SU-DHL-6 (cell line): ENCODE results near the gene ADGRD1.

Experiments
- EZH2phosphoT487 ChIP-seq: fragments of 200-600 bp; sonication (generic), shearing (Covaris generic); conservative IDR thresholded peaks from 2 replicates; pipeline ENCODE4 v1.6.1; 2018; ENCODE audit warnings: mild to moderate bottlenecking, antibody characterized with exemption, low read length, moderate library complexity, mixed read lengths
- TF ChIP-seq, protein P1 (sequence below): fragments of 200-600 bp; sonication (generic); IDR thresholded peaks from one replicate; pipeline ENCODE4 v1.5.1; 2017; ENCODE audit warnings: antibody characterized with exemption, mild to moderate bottlenecking, low read length, moderate library complexity; ENCODE audit not compliant: insufficient read depth, poor library complexity, severe bottlenecking

- TF ChIP-seq, protein P1, sequence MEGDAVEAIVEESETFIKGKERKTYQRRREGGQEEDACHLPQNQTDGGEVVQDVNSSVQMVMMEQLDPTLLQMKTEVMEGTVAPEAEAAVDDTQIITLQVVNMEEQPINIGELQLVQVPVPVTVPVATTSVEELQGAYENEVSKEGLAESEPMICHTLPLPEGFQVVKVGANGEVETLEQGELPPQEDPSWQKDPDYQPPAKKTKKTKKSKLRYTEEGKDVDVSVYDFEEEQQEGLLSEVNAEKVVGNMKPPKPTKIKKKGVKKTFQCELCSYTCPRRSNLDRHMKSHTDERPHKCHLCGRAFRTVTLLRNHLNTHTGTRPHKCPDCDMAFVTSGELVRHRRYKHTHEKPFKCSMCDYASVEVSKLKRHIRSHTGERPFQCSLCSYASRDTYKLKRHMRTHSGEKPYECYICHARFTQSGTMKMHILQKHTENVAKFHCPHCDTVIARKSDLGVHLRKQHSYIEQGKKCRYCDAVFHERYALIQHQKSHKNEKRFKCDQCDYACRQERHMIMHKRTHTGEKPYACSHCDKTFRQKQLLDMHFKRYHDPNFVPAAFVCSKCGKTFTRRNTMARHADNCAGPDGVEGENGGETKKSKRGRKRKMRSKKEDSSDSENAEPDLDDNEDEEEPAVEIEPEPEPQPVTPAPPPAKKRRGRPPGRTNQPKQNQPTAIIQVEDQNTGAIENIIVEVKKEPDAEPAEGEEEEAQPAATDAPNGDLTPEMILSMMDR: no peak
- TF ChIP-seq EZH2phosphoT487: no peak
These were observed 31.2 kb upstream of the ADGRD1 start for GRCh38 chr12:130922511-130922953.
